ENCODE data around the gene HMGXB3. TPM values are rescaled to one million over a fixed set of nuclear protein-coding genes. Genes with fewer than 3 reads are reported as not detected.
A peak's percentile ranks its signal among the peaks of the same experiment; 100 is the strongest.

Gene HMGXB3
- total RNA-seq, 1 donor from 2014 or later = 23.1 TPM

- TF ChIP-seq EZH2 (IDR thresholded peaks at IDR 0.05) (no peak), EZH2phosphoT487 (IDR thresholded peaks at IDR 0.05) (no peak), CTCF (IDR thresholded peaks at IDR 0.05) (no peak)
- H3K4me1 Mint-ChIP-seq = no peaks in the 10 kb centered on the region
- no peaks in the 10 kb centered on the region for H3K4me1 ChIP-seq
- no peak overlapping the region for H3K4me3 Mint-ChIP-seq
- H3K27ac Mint-ChIP-seq = no peak overlapping the region
- no peaks in the 10 kb centered on the region for H3K9me3 ChIP-seq (ENCODE audit: low read depth)
- no peak overlapping the region for H3K27ac ChIP-seq
- no peak overlapping the region for H2AFZ ChIP-seq (replicated peaks)
- no peaks in the 10 kb centered on the region for H4K20me1 ChIP-seq (ENCODE audit: low read depth)
- no peaks in the 10 kb centered on the region for H3K9me3 Mint-ChIP-seq
- DNase-seq (ENCODE audit: low spot score) = no peak
- H3K4me3 ChIP-seq = no peak overlapping the region
- no peak overlapping the region for H3K4me2 ChIP-seq
- peaks cover 2% of the 10 kb centered on the region for H3K36me3 Mint-ChIP-seq
- no peak overlapping the region for H3K9ac ChIP-seq
- peaks cover under 1% of the 10 kb centered on the region for H3F3A ChIP-seq (ENCODE audit: low read depth)
- H3K27me3 Mint-ChIP-seq (ENCODE audit: insufficient read depth, low read depth) = no peaks in the 10 kb centered on the region
- no peaks in the 10 kb centered on the region for H3K36me3 ChIP-seq
- H3K27me3 ChIP-seq = no peaks in the 10 kb centered on the region
- H3K79me2 ChIP-seq (ENCODE audit: low read depth) = no peaks in the 10 kb centered on the region
Measured at GRCh38 chr5:149966946-149967345, 33.6 kb upstream of the HMGXB3 start.

GRCh38 chr5:149969181-149969930 is 31.2 kb upstream of the HMGXB3 start:
- no peaks in the 10 kb centered on the region for H3K36me3 ChIP-seq
- H3K9me3 Mint-ChIP-seq = no peaks in the 10 kb centered on the region
- H3F3A ChIP-seq (ENCODE audit: low read depth) = no peaks in the 10 kb centered on the region
- H3K79me2 ChIP-seq (ENCODE audit: low read depth) = no peaks in the 10 kb centered on the region
- H3K36me3 Mint-ChIP-seq = no peaks in the 10 kb centered on the region
- no peak overlapping the region for H3K4me3 ChIP-seq
- H3K4me2 ChIP-seq = no peak overlapping the region
- no peaks in the 10 kb centered on the region for H3K9me3 ChIP-seq (ENCODE audit: low read depth)
- H3K27me3 Mint-ChIP-seq (ENCODE audit: insufficient read depth, low read depth) = no peaks in the 10 kb centered on the region
- TF ChIP-seq CTCF (IDR thresholded peaks at IDR 0.05) (no peak), EZH2phosphoT487 (IDR thresholded peaks at IDR 0.05) (no peak), EZH2 (IDR thresholded peaks at IDR 0.05) (no peak)
- H3K4me1 Mint-ChIP-seq = no peaks in the 10 kb centered on the region
- H3K27ac Mint-ChIP-seq = no peak overlapping the region
- no peak for DNase-seq (ENCODE audit: low spot score)
- no peaks in the 10 kb centered on the region for H3K27me3 ChIP-seq
- no peak overlapping the region for H3K4me3 Mint-ChIP-seq
- no peak overlapping the region for H3K9ac ChIP-seq
- H3K27ac ChIP-seq = no peak overlapping the region
- H4K20me1 ChIP-seq (ENCODE audit: low read depth) = no peaks in the 10 kb centered on the region
- H2AFZ ChIP-seq (replicated peaks) = no peak overlapping the region
- H3K4me1 ChIP-seq = no peaks in the 10 kb centered on the region

- H3K9ac ChIP-seq = peak overlapping the region; percentile 52
- no peak overlapping the region for H3K4me2 ChIP-seq
- no peaks in the 10 kb centered on the region for H3K9me3 ChIP-seq (ENCODE audit: low read depth)
- no peaks in the 10 kb centered on the region for H4K20me1 ChIP-seq (ENCODE audit: low read depth)
- H3K79me2 ChIP-seq (ENCODE audit: low read depth) = no peaks in the 10 kb centered on the region
- Mint-ChIP-seq H3K4me3 (no peak overlapping the region), H3K9me3 (no peaks in the 10 kb centered on the region), H3K4me1 (no peaks in the 10 kb centered on the region), H3K27me3 (ENCODE audit: insufficient read depth, low read depth) (no peaks in the 10 kb centered on the region), H3K27ac (no peak overlapping the region), H3K36me3 (peaks cover 3% of the 10 kb centered on the region)
- TF ChIP-seq CTCF (IDR thresholded peaks at IDR 0.05) = no peak
- no peak for TF ChIP-seq EZH2 (IDR thresholded peaks at IDR 0.05)
- TF ChIP-seq EZH2phosphoT487 (IDR thresholded peaks at IDR 0.05) = no peak
- no peak for DNase-seq (ENCODE audit: low spot score)
- no peak overlapping the region for H3K4me3 ChIP-seq
- no peaks in the 10 kb centered on the region for H3F3A ChIP-seq (ENCODE audit: low read depth)
- no peaks in the 10 kb centered on the region for H3K36me3 ChIP-seq
- H2AFZ ChIP-seq (replicated peaks) = no peak overlapping the region
- no peaks in the 10 kb centered on the region for H3K4me1 ChIP-seq
- no peak overlapping the region for H3K27ac ChIP-seq
- no peaks in the 10 kb centered on the region for H3K27me3 ChIP-seq
Measured at GRCh38 chr5:149975409-149975808, 25.1 kb upstream of the HMGXB3 start.

Data from neural progenitor cell (in vitro differentiated cells).